Stimulated activated naive B cell treated with anti-CD40 and anti-IgM and Interleukin-4, amounts not matched to agents 10 μg/mL and 1 μg/mL and 100 μg/mL, for 72 hours (primary cell): ENCODE measurements around the gene CCDC187.
"Not testable (repeated sequence)": the region's sequence is repeated elsewhere in the genome, so short reads cannot be mapped to it uniquely, and the experiment has no call there.

Source experiments
- ATAC-seq, 2 donors: fragments of 150-1000 bp; cut with Tn5 transposase; replicated peaks; 2 replicates each; pipeline ENCODE4 v1.10.0; 2021; ENCODE audit warnings: moderate library complexity in 1 of 2
- DNase-seq: peaks from one replicate; pipeline ENCODE4 v3.0.0; 2021
- H3K27ac Mint-ChIP-seq: one replicate; pipeline ENCODE4 v1.8.0; 2022; ENCODE audit warnings: mild to moderate bottlenecking, mixed read lengths
- H3K27me3 Mint-ChIP-seq, 2 donors: one replicate each; pipeline ENCODE4 v1.8.0; 2022; ENCODE audit warnings: mixed read lengths in 2 of 2
- H3K36me3 Mint-ChIP-seq, 2 donors: one replicate each; pipeline ENCODE4 v1.8.0; 2022; ENCODE audit warnings: mixed read lengths in 2 of 2, mild to moderate bottlenecking in 1 of 2
- H3K4me1 Mint-ChIP-seq, 2 donors: one replicate each; pipeline ENCODE4 v1.8.0; 2022; ENCODE audit warnings: mixed read lengths in 2 of 2, mild to moderate bottlenecking in 1 of 2
- H3K4me3 Mint-ChIP-seq, 2 donors: one replicate each; pipeline ENCODE4 v1.8.0; 2022; ENCODE audit warnings: mild to moderate bottlenecking in 2 of 2, mixed read lengths in 2 of 2, moderate library complexity in 1 of 2
- H3K9me3 Mint-ChIP-seq, 2 donors: one replicate each; pipeline ENCODE4 v1.8.0; 2022; ENCODE audit warnings: mixed read lengths in 2 of 2, mild to moderate bottlenecking in 1 of 2

CCDC187 gene

DNA sequence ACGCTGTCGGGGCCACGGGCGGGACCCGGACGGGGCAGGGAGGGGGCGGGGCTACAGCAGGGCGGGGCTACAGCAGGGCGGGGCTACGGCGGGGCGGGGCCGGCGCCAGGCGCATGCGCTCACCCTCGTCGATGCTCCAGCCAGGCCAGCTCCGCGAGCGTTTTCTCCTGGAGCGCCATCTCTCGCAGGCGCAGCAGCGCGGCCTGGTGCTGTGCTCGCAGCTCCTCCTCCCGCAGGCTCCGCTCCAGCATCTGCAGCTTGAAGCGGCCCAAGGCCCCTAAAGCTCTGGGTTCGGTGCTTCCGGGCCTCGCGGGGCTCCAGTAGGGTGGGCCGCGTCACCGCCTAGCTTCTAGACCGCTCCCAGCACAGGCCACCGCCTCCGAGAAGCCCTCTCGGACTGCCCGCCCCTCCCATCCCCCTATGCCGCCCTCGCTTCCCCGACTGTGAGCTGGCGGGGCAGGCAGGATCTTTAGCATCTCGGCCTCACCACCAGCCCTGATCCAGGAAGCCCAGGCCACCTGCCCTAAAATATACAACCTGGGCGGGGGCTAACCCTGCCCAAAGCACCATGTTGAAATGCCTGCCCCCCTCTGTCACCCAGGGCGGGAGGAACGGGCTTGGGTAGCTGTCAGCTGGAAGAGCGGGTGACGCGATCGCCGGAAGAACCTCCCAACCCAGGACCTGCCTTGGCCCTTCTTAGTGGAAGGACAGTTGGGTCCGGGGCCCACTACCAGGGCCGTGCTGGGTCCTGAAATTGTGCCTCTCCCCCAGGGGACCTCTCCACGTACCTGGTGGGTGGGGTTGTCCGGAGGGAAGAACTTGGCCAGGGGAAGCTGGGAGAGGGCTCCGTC is 36.4 kb downstream of the CCDC187 start:
- no peaks in the 10 kb centered on the region for H3K36me3 Mint-ChIP-seq
- H3K4me1 Mint-ChIP-seq, result peaks cover 8 to 14% of the 10 kb centered on the region in 2 donors
- peak; percentile 95 to 98 for ATAC-seq
- peak overlapping the region; percentile 86 for H3K27ac Mint-ChIP-seq
- peaks cover 0 to 3% of the 10 kb centered on the region in 2 donors for H3K27me3 Mint-ChIP-seq
- no peaks in the 10 kb centered on the region for H3K9me3 Mint-ChIP-seq
- H3K4me3 Mint-ChIP-seq, result peak overlapping the region; percentile 81 to 85
- peak; percentile 76 for DNase-seq

DNA sequence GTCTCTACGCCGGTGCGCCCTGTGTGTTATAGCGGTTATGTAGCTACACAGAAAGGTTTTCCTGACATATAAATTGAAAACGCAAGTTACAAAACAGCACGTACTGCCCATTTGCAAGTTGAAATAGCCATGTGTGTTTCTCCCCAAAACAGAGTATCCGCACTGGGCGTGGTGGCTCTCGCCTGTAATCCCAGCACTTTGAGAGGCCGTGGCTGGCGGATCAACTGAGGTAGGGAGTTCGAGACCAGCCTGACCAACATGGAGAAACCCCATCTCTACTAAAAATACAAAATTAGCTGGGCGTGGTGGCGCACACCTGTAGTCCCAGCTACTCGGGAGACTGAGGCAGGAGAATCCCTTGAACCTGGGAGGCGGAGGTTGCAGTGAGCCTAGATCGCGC is 37.3 kb downstream of the CCDC187 start:
- Mint-ChIP-seq H3K4me3 (peak overlapping the region; percentile 81 to 85), H3K4me1 (peaks cover 8 to 14% of the 10 kb centered on the region in 2 donors)
- DNase-seq, H3K9me3 Mint-ChIP-seq, H3K27ac Mint-ChIP-seq, ATAC-seq, H3K27me3 Mint-ChIP-seq, H3K36me3 Mint-ChIP-seq: not testable (repeated sequence)

DNA sequence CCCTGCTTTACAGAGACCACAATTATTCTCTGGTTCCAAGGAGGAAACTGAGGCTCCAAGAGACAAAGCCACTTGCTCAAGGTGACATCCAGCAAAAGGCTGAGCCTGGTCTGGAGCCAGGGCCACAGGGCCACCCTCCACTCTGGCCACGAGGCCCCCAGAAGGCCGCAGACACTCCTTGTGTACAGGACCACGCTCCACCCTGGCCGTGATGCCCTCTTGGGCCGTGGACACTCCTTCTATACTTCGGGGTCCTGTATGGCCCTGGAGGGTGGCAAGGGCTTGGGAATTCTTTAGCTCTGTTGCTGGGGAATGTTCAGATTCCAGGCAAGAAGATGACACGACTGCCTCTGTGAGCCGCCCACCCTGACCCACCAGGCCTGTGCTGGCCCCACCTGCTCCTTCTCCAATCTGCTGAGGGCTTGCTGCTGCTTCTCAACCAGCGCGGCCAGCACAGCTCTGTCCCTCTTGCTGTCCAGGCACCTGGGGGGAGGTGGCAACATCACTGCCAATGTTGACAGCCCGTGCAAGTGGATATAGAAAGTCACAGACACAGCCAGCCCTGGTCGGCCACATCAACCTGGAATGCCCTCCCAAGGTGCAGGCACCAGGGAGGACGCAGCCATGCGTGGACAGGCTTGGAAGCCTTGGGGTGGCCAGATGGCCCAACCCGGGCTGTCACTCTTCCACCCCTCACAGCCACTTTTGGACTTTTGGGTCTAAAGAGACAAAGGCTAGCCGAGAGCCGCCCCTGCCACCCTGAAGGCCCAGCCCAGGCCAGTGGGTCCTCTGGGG is 38.1 kb downstream of the CCDC187 start:
- Mint-ChIP-seq H3K27ac (no peak overlapping the region), H3K27me3 (peaks cover 0 to 3% of the 10 kb centered on the region in 2 donors), H3K4me1 (peaks cover 8 to 14% of the 10 kb centered on the region in 2 donors), H3K36me3 (no peaks in the 10 kb centered on the region), H3K9me3 (no peaks in the 10 kb centered on the region), H3K4me3 (no peak overlapping the region)
- no peak for DNase-seq
- ATAC-seq, result no peak

DNA sequence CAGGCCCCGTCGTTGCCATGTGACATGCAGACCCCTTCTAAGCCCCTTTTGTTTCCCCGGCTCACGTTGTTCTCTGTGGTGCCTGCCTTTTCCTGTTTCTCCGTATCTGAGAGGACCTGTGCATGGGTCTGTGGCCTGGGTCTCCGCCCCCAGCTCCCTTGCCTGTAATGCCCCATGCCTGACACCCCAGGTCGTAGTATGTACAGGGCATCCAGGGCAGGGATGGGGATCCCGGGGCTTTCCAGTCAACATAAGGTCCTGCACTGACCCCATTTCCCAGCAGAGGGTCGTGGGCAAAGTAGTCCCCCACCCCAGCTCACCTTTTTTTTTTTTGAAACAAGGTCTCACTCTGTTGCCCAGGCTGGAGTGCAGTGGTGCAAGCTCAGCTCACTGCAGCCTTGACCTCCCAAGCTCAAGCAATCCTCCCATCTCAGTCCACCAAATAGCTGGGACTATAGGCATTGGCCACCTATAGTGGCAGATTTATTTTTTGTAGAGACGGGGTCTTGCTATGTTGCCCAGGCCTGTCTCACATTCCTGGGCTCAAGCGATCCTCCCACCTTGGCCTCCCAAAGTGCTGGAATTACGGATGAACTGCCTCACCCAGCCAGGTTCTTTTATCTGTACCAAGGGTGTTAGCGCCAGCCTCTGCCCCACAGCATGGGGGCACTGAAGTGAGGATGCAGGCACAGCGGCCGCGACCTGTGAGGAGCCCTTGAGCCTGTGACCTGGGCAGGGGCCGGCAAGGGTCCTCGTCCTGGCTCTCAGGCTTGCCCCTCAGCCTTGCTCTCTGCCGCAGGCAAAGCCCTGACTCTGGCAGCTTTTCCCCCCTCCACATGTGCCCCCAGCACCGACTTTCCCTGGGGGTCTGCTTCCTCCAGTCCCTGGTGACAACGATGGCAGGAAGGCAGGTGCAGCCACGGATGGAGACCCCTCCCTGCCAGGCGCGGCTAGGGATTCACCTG is 39.2 kb downstream of the CCDC187 start:
- ATAC-seq, result no peak
- peaks cover 5 to 7% of the 10 kb centered on the region in 2 donors for H3K27me3 Mint-ChIP-seq
- H3K36me3 Mint-ChIP-seq, result no peaks in the 10 kb centered on the region
- peak overlapping the region; percentile 51 for H3K27ac Mint-ChIP-seq
- H3K4me1 Mint-ChIP-seq, result peaks cover 5 to 14% of the 10 kb centered on the region in 2 donors
- H3K9me3 Mint-ChIP-seq, result no peaks in the 10 kb centered on the region
- no peak for DNase-seq
- H3K4me3 Mint-ChIP-seq, result no peak overlapping the region

DNA sequence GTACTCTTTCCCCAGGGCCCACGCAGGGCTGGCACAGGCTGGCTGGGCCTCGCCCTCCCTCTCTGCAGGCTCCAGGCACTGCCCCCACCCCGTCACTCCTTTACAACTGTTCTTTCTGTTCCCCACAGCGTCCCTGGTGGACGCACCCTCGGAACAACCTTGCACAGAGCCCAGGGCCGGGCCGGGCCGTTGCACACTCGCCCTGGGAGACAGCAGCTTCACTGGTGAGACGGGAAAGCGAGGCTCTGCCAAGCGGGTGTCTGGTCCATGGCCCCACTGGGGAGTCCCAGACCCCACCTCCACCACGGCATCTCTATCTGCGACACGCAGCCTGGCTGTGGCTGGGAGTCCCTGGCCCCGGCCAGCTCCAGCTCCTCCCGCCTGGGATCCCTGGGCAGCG is 39.9 kb downstream of the CCDC187 start:
- H3K27ac Mint-ChIP-seq, result no peak overlapping the region
- H3K27me3 Mint-ChIP-seq, result peaks cover 5 to 7% of the 10 kb centered on the region in 2 donors
- DNase-seq (no peak), ATAC-seq (no peak)
- no peaks in the 10 kb centered on the region for H3K9me3 Mint-ChIP-seq
- H3K36me3 Mint-ChIP-seq, result no peaks in the 10 kb centered on the region
- peaks cover 5 to 14% of the 10 kb centered on the region in 2 donors for H3K4me1 Mint-ChIP-seq
- H3K4me3 Mint-ChIP-seq, result no peak overlapping the region

DNA sequence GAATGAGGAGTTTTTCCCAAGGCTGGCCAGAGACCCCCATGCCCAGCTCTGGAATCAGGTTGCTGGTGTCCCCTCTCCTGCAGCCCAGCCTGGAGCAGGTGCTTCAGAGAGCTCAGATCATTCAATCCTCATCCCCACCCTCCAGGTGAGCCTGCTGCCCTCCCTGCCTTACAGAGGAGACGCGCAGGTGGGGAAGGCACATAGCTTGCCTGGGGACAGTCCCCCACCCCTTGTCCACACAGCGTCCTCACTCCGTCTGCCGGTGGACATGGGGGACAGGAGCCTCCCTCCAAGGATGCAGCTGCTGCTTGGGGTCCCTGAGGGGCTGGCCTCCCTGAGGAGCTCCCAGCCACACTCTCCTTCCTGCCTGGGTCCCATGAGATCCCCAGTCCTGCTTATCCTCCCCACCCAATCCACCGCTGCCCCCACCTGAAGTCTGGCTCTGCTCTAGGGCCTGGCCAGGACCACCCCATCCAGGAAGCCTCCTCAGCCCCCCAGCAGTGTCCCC is 41.2 kb downstream of the CCDC187 start:
- H3K27me3 Mint-ChIP-seq, result peaks cover 4 to 15% of the 10 kb centered on the region in 2 donors
- H3K4me1 Mint-ChIP-seq, result peaks cover 2 to 9% of the 10 kb centered on the region in 2 donors
- ATAC-seq (no peak), DNase-seq (no peak)
- no peaks in the 10 kb centered on the region for H3K9me3 Mint-ChIP-seq
- H3K4me3 Mint-ChIP-seq, result no peak overlapping the region
- no peak overlapping the region for H3K27ac Mint-ChIP-seq
- no peaks in the 10 kb centered on the region for H3K36me3 Mint-ChIP-seq

DNA sequence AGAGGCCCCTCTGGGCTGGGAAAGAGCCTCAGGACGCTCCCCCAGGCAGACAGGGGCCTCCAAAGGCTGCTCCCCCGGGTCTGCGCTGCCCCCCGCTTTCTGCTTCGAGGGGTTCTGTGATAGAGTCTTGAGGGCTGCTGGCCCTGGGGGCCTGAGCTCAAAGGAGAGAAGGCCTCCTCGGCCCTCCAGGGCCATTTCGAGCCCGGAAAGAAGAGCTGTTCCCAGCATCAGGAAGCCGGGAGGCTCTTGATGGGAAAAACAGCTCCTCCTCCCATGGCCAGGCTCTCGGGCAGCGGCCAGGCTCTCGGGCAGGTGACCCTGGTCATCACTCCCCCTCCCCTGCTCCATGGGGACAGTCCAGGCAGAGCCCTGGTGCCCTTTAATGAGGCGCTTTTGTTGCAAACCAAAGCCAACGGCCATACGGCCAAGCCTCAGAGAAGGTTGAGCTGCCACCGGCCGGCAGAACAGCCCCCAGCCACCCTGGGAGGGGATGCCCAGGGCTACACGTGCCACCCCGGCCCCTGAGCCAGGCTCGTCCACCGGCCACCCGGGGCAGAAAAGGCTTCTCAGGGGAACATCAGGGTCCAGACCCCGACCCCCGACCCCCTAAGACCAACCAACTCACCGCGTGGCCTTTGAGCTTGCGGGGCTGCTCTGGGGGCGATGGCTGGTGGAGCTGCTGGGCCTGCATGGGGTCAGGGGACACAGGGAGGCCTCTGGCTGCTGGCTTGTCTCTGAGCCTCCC is 42.0 kb downstream of the CCDC187 start:
- Mint-ChIP-seq H3K9me3 (no peaks in the 10 kb centered on the region), H3K27ac (no peak overlapping the region), H3K4me1 (peaks cover 0 to 5% of the 10 kb centered on the region in 2 donors), H3K27me3 (peaks cover 4 to 15% of the 10 kb centered on the region in 2 donors), H3K4me3 (no peak overlapping the region), H3K36me3 (no peaks in the 10 kb centered on the region)
- no peak for DNase-seq
- no peak for ATAC-seq

DNA sequence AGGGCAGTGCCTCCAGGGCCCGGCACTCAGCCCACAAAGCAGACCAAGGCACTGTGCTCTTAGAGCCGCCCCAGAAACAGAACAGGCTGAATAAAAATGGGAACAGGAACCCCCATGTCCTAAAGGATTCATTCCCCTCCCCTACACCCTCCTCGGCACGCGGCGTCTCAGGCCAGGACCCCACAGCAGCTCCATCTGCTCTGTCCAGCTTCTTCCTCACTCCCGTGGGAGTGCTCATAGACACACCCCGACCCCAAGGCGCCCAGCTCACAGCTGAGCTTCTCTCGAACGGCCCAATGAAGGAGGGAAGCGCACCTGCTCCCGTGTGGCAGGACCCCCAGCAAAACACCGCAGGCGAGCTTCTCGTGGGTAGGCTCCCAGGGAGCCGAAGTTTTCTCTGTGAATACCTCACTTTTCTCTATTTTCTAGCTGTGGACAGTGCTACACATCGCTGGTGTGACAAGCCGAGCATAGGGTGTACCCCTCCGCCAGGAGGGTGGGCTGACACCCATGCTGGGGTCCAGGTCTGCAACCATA is 42.9 kb downstream of the CCDC187 start:
- H3K27me3 Mint-ChIP-seq, result peaks cover 4 to 15% of the 10 kb centered on the region in 2 donors
- no peaks in the 10 kb centered on the region for H3K4me1 Mint-ChIP-seq
- DNase-seq, result no peak
- no peak overlapping the region for H3K4me3 Mint-ChIP-seq
- no peak for ATAC-seq
- H3K36me3 Mint-ChIP-seq, result no peaks in the 10 kb centered on the region
- H3K27ac Mint-ChIP-seq, result no peak overlapping the region
- no peaks in the 10 kb centered on the region for H3K9me3 Mint-ChIP-seq

DNA sequence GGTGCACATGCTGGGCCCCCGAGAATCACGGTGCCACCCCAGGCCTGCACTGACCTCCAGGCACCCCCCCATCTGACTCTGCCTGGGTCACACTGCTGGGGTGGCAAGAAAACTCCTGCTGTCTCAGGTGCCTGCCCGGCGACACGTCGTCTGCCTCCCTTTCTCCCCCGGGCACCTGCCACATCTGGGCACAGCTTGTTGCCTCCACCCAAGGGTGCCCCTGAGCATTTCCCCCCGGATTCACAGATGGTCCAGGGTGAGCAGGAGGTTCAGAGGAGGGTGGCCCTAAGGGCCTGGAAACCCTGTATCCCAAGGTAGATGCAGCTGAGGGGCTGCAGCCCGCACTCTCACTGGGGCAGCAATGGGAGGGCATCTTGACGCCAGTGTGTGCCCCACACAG is 43.4 kb downstream of the CCDC187 start:
- no peak overlapping the region for H3K4me3 Mint-ChIP-seq
- no peak overlapping the region for H3K27ac Mint-ChIP-seq
- ATAC-seq (no peak), DNase-seq (no peak)
- H3K4me1 Mint-ChIP-seq, result no peaks in the 10 kb centered on the region
- peaks cover 4 to 16% of the 10 kb centered on the region in 2 donors for H3K27me3 Mint-ChIP-seq
- H3K36me3 Mint-ChIP-seq, result no peaks in the 10 kb centered on the region
- no peaks in the 10 kb centered on the region for H3K9me3 Mint-ChIP-seq

DNA sequence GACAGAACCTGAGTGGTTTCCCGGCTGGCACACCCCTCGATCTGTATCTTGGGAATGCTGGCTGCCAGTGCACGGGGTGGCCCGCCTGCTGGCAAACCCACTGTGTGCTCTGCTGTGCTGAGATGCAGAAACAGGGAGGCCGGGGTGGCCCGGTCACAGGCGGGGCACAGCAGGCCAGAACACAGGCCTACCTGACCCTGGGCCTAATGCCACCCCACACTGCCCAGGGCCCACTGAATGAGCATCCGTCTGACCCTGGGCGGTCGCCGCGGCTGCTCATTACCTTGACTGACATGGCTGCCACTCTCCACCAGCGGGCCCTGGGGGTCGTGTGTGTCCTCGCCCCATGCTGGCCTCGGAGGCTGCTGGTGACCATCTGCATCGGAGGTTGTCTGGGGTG is 44.1 kb downstream of the CCDC187 start:
- Mint-ChIP-seq H3K4me1 (peaks cover 0 to 2% of the 10 kb centered on the region in 2 donors), H3K27me3 (peaks cover 8 to 20% of the 10 kb centered on the region in 2 donors), H3K9me3 (no peaks in the 10 kb centered on the region), H3K36me3 (no peaks in the 10 kb centered on the region), H3K4me3 (no peak overlapping the region), H3K27ac (no peak overlapping the region)
- ATAC-seq (no peak), DNase-seq (no peak)

DNA sequence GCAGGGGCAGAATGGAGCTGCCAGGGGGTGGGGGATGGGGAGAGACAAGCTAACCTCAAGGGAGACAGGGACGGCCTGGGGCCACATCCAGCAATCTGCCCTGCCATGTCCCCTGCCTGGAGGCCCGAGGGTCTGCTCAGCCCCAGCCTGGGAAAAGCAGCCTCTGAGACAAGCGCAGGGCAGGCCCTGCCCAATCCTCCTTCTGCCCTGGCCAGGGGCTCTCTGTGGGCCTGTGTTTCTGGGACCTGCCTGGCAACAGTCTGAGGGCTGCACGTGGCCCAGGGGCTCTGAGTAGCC is 44.4 kb downstream of the CCDC187 start:
- Mint-ChIP-seq H3K4me1 (peaks cover 0 to 2% of the 10 kb centered on the region in 2 donors), H3K9me3 (no peaks in the 10 kb centered on the region), H3K36me3 (no peaks in the 10 kb centered on the region), H3K27ac (no peak overlapping the region), H3K27me3 (peaks cover 12 to 20% of the 10 kb centered on the region in 2 donors), H3K4me3 (no peak overlapping the region)
- ATAC-seq (no peak), DNase-seq (no peak)

DNA sequence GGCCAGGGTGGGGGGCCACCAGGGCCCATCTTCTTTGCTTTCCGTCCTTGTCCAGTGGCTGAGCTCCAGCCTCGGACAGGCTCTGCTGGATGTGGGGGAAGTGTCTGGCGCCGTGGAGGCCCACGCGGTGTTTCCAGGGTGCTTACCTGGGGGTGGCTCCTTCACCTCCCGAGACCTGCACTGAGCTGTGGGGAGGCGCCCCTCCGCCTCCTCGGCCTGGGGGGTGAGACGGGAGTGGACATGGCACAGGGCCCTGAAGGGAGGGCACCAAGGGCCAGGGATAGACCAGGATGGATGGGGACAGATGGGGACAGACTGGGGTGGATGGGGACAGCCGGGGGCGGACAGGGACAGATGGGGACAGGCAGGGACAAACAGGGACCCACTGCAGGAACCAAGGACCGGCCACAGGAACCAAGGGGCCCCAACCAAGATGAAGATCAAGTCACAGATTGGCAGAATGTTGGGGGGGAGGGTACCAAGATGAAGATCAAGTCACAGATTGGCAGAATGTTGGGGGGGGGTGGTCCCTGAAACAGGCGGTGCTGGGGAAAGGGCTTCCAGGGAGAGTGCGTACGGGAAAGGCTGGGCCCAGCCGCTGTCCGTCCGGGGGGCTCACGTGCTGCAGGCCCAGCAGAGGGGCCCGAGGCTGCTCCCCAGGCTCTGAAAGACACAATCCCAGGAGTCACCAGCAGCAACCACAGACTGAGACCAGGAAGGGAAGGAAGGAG is 44.9 kb downstream of the CCDC187 start:
- no peak for DNase-seq
- Mint-ChIP-seq H3K9me3 (no peaks in the 10 kb centered on the region), H3K27me3 (peaks cover 13 to 20% of the 10 kb centered on the region in 2 donors)

DNA sequence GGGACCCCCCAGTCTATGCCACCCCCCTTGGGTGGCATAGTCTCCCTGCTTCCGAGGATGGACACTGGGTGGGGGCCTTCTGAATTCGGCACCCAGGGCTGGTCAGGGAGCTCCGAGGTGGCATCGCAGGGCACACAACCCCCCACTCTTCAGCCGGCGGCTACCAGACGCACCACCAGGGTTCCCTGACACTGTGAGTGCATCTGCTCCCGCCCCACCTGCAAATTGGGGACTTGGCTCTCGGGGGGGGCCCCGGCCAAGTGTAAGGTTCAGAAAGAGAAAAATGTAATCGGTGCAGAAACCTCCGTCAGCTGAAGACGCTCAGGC is 45.6 kb downstream of the CCDC187 start:
- H3K4me3 Mint-ChIP-seq, result no peak overlapping the region
- H3K27me3 Mint-ChIP-seq, result peaks cover 16 to 24% of the 10 kb centered on the region in 2 donors
- DNase-seq (no peak), ATAC-seq (no peak)
- H3K27ac Mint-ChIP-seq, result no peak overlapping the region
- H3K4me1 Mint-ChIP-seq, result peaks cover 0 to 2% of the 10 kb centered on the region in 2 donors
- H3K36me3 Mint-ChIP-seq, result no peaks in the 10 kb centered on the region
- H3K9me3 Mint-ChIP-seq, result no peaks in the 10 kb centered on the region

More for the DNA sequence above, 44.9 kb downstream of the CCDC187 start:
- Mint-ChIP-seq H3K4me1 (peaks cover 0 to 2% of the 10 kb centered on the region in 2 donors), H3K4me3 (no peak overlapping the region), H3K27ac (no peak overlapping the region), H3K36me3 (no peaks in the 10 kb centered on the region)
- no peak for ATAC-seq
